Measurements from ENCODE around the gene HILPDA.

HILPDA gene, protein sequence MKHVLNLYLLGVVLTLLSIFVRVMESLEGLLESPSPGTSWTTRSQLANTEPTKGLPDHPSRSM

GRCh38 chr7:128455543-128456254, at the start of gene HILPDA:
HILPDA (plus strand) TSS chr7:128455878; CDS start chr7:128457269, 1,391 bp downstream.
- peak; percentile 37 for DNase-seq

DNA sequence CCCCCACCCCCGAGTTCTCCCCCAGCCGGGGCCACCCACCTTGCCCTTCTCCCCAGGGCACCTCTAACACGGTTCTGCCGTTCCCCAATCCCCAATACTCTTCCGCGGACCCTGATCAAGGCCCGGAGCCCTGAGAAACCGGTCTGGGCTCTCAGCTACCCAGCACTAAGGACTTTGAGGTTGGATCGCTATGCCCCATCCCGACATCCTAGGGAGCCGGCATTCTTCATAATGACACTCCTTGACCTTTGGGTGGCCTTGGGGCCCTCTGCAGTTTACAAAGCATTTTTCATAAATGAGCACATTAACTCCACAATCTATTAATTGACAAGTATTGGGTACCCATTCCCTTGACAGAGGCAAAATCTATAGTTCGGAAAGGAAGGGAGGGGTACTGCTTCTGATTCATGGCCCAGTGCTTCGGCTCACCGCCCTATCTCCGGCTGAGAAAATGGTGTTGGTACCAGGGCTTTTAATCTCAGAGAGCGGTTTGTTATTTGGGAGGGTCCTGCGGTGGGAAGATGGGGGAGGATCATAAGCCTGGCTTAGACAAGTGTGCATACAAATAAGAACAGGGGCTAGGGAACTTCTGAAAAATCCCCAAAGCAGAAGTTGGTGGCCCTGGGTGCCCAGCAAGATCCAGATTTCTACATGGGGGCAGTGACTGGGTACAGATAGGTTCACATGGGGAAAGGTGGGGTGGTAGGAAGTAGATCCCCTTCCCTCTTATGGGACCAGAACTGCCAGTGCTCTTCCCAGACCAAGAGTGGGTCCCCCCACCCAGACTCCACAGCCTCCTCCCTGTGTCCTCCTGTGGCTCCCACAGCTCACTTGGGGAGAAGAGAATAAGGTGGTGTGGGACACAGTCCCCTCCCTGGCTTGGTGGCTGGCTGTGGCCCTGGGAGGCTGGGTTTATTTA, 49.1 kb upstream of the HILPDA start:
- DNase-seq, result no peak

DNA sequence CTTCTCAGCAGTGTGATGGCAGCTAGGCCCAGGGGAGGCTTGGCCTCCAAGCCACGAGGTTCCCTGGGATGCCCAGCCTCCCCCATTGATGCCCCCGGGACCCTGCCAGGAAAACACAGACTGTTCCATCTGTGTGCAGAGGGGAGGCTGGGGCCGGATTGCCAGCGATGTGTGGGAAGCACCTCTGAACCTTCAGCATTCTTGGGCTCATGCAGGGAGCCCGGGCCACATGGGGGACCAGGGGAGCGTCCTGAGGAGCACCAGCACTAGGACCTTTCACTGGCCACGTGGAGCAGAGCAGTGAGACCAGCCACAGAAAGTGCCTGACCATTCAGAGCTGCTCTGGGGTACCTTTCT, 48.5 kb upstream of the HILPDA start:
- DNase-seq, result no peak

- DNase-seq, result no peak
These were observed 47.6 kb upstream of the HILPDA start for GRCh38 chr7:128407751-128408708.

DNA sequence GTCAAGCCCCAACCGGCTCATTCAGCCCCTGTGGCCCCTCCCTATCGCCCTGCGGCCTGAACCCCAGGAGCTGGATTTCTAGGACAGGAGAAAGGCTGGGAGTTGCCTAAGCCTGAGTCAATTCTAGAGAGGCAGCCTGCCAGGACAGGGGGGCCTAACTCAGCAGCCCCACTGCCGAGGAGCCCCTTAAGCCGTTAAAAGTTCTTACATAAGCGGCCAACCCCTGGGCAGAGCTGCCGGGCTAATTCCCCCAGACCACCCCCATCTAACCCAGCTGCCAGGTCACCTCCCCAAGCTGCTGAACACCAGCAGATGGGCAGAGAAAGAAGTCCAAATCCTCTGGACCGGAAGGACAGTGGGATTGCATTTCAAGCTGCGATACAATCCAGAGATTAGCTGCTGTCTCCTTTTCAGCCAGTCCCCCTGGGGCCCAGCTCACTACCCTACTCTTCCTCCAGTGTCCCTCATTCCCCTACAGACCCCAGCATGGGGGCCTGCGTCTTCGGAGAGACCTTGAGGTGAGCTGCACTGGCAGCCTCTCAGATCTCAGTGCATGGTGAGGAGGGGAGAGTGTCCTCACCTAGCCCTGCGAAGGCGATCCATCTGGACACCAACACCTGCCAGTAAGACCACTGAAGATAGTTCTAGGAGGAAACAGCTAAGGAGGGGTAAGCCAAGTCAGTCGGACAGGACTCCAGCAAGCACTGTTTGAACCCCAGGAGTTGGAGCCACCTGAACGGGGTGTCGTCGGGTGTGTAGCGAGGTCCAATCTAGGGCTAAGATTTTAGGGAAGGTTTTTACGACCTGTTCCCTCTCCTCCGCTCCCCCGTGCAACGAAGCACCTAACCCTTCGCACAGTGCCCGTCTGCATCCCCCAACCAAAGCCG, 46.7 kb upstream of the HILPDA start:
- no peak for DNase-seq

GRCh38 chr7:128409596-128410450, 45.9 kb upstream of the HILPDA start, which contains the start of gene IMPDH1:
IMPDH1 (minus strand) TSS chr7:128409982; CDS start chr7:128409901, 81 bp downstream.
- no peak for DNase-seq

DNA sequence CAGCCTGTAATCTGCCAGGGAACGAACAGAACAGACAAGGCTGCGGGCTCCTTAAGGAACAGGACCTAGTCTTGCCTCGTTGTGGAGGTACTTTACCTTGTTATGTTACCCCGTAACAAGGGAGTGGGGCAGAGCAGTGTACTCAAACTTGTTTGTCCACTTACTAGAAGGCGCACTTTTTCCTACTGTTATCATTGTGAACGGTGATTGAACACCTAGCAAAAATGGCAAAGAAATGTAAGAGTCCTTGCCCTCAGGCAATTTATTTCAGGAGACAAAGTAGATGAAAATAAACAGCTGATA, 45.3 kb upstream of the HILPDA start:
- DNase-seq, result no peak

DNA sequence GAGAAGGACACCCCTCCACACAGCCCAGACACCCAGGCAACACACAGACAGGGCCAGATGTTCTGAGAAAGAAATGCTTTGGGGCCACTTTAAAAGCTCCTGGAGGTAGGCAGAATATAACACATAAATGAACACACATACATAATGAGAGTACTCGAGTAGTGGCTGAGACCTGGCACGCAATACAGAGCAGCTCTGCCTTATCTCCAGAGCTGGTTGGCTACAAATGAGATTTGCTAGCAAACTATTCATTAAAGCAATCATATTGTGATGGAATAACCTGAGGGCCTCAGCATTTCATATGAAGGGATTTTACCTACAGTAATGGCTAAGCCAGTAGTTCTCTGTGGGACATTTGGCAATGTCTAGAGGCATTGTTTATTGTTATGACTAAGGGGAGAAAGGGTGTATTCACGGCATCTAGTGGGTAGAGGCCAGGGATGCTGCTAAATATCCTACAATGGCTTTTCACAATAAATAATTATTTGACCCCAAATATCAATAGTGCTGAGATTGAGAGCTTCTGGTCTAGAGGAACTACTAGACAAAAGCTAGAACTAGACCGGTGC, 40.4 kb upstream of the HILPDA start:
- no peak for DNase-seq

DNA sequence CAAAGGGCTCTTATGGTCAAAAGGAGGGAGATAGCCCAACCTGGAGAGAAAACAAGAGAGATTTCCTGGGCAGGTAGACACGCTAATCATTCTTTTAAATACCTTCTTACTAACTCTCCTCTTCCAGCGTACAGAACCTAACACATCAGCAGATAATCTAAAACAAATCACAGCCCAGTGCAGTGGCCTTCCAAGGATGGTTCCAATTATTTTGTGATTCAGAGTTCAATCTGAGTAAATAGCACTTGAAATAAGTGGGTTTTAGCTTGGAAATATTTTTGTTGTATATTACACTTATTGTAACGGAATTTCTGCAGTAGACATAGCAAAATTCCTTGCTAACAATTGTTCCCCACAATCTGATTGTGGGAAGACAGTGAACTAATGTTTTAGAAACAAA, 38.6 kb upstream of the HILPDA start:
- no peak for DNase-seq

DNA sequence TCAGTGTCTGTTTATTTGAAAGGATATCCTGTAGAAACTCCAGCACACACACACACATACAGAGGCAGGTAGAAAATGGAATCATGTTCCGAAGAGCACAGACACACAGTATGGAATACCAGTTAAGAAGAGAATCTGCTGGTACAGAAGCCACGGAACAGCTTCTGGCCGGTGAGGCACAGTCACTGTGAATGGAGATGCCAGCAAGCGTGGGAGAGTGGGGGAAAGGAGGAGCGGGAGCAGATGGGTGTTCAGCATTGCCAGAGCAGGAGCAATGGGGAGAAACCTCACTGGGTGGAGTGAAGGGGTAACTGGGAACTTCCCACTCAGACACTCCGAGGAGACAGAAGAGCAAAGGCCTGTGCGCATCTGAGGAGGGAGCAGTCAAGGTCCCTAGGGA, 36.4 kb upstream of the HILPDA start:
- no peak for DNase-seq

DNA sequence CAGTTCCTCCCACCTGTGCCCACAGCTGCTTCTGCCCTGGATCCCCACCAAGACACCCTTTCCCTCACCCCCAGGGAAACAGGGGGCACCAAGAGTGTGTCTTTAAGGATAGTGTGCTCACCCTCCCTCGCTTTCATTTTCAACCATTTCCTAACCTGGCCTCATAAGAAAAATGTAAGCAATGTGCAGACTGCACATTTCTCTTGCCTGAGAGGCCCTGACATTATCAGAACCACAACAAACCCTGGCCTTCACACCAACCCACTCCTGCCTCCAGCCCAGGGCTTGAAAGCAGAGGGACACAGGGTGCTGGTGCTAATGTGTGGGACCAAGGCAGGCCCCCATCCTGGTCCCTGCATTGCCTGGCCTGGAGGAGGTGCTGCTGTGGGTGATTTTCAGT, 34.9 kb upstream of the HILPDA start:
- no peak for DNase-seq

GRCh38 chr7:128421384-128421783, 34.3 kb upstream of the HILPDA start:
- DNase-seq, result no peak

GRCh38 chr7:128422037-128422436, 33.6 kb upstream of the HILPDA start:
- no peak for DNase-seq

GRCh38 chr7:128422842-128423241, 32.8 kb upstream of the HILPDA start:
- no peak for DNase-seq

DNA sequence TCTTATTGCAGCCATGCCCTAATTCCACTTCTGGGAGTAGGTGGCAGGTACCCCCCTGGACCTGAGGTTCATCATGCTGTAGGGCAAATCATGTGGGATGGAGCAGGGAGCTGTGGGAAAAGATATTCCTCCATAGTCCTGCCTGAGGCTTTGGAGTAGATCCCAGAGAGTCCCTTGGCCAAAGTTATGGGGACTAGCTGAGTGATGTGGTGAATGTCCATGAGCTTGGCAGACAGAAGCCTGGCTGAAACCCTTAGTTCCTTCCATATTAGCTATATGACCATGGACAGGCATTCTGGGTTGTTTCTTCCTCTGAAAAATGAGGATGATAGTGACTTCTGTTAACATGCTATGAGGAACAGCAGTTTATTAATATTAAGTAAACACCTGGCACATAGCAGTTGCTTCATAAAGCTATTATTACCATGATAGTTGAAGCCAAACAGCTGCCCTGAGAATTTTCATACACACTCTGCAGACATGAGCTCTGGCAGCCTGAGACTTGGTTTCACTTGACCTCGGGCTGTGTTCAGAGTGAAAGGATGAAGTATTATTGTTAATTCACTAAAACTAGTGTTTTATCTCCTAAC, 30.9 kb upstream of the HILPDA start:
- no peak for DNase-seq

DNA sequence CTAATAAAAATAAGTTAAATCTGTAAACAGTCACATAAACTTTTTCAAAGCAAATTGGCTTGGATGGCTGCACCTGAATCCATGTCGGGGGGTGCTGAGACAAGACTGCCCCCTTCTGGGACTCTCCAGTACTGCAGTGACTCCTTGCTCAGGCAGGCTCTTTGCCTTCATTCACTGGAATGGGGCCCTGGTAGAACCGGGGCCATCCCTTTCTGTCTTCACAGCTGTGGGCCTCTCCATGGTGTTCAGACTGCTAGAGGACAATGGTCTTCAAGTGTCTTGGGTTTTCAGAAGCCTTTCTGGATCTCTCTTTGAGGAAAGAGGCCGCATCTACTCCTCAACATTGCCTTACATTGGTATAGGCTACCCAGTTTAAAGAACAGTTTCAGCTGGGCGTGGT, 29.8 kb upstream of the HILPDA start:
- no peak for DNase-seq

DNA sequence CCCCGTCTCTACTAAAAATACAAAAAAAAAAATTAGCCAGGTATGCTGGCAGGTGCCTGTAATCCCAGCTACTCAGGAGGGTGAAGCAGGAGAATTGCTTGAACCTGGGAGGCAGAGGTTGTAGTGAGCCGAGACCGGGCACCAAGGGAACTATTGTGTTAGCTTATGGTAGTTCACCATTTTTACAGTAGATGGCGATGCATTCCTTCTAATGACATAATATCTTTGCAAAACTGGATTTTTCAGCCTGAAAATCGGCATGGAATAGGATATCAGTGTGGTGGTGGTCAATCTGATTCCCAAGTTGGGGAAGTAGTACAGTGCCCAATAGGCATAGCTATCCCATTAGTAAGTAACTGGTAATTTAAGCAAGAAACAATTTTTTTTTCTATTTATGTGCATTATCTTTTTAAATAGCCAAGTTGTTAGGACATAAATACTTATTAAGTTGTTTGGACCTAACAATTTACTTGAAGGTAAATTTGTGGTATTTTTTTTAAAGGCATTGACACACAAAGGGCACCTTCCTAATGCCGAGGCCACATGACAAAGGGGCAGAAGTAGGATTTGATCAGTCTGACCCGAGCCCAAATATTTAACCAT, 28.3 kb upstream of the HILPDA start:
- no peak for DNase-seq

GRCh38 chr7:128430207-128430606, 25.5 kb upstream of the HILPDA start:
- no peak for DNase-seq

- DNase-seq, result no peak
These were observed 24.5 kb upstream of the HILPDA start for GRCh38 chr7:128431221-128431620.

DNA sequence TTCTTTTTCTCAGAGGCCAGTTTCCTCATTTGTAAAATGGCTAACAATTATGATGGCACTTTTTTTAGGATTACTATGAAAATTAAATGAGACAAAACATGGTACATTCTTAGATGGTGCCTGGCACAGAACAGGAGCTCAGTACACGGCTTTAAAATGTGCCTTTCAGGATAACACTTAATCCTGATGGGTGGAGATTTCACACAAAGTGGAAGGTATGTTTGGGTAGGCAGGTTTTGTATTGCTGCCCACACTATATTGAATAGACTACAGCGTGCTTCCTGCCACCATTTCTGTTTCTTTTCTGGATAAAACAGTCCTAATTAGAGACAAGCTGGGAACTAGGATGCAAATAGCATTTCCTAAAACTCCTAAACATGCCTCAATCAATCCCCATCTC, 23.9 kb upstream of the HILPDA start:
- no peak for DNase-seq

All from cortex of kidney (tissue), 1 donor.